Measurements from ENCODE around the gene RHBDD1.

- TF ChIP-seq EZH2 (IDR thresholded peaks at IDR 0.05; ENCODE audit: borderline replicate concordance): no peak
- no peak for TF ChIP-seq EZH2phosphoT487 (IDR thresholded peaks at IDR 0.05; ENCODE audit: low read depth, severe bottlenecking, unreplicated experiment)
- TF ChIP-seq CTCF (IDR thresholded peaks at IDR 0.05; ENCODE audit: poor library complexity): no peak
Observed at GRCh38 chr2:227043981-227044380, 208.1 kb downstream of the RHBDD1 start.

Measured in hepatocyte (in vitro differentiated cells).